C4-2B (cell line): ENCODE results near the gene MRPS11.

Source experiments
- H3K27ac ChIP-seq: fragments of 450-650 bp; 2 replicates; pipeline ENCODE4 v1.5.1; 2017
- ZFX ChIP-seq: fragments of 450-650 bp; IDR thresholded peaks from 2 replicates; pipeline ENCODE4 v1.6.1; 2017
- TF ChIP-seq, protein P1 (sequence below): fragments of 450-650 bp; conservative IDR thresholded peaks from 2 replicates; pipeline ENCODE4 v1.5.1; 2017; ENCODE audit warnings: mild to moderate bottlenecking

Gene MRPS11

DNA sequence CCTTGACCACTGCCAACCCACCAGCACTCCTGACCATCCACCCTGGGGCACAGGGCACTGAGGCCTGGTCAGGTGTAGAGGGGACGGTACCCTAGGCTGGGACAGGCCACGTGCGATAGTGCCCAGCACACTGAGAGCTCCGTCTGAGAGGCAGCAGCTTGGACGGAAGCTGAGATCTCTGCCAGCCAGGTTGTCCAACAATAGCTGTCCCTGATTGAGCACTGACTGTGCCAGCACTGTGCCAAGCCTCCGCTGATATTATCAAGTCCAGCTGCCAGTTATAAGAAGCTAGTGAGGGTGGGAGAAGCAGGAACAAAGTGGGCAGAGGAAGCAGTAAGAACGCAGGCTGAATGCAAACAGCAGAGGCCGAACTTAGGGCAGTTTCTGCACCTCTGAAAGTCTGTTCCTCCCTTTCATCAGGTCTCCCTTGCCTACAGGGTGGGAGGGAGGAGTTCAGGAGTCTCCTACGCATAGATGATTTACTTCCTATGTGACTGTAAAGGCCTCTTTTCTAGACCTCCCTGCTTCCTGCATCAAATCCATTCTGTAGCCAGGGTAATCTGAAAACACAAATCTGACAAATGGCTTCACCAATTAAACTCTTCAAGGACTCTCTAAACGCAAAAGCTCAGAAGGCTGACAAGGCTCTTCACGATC lies 29.7 kb downstream of the MRPS11 start:
- no peak overlapping the region for H3K27ac ChIP-seq
- TF ChIP-seq, protein P1, sequence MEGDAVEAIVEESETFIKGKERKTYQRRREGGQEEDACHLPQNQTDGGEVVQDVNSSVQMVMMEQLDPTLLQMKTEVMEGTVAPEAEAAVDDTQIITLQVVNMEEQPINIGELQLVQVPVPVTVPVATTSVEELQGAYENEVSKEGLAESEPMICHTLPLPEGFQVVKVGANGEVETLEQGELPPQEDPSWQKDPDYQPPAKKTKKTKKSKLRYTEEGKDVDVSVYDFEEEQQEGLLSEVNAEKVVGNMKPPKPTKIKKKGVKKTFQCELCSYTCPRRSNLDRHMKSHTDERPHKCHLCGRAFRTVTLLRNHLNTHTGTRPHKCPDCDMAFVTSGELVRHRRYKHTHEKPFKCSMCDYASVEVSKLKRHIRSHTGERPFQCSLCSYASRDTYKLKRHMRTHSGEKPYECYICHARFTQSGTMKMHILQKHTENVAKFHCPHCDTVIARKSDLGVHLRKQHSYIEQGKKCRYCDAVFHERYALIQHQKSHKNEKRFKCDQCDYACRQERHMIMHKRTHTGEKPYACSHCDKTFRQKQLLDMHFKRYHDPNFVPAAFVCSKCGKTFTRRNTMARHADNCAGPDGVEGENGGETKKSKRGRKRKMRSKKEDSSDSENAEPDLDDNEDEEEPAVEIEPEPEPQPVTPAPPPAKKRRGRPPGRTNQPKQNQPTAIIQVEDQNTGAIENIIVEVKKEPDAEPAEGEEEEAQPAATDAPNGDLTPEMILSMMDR = no peak
- TF ChIP-seq ZFX = no peak

DNA sequence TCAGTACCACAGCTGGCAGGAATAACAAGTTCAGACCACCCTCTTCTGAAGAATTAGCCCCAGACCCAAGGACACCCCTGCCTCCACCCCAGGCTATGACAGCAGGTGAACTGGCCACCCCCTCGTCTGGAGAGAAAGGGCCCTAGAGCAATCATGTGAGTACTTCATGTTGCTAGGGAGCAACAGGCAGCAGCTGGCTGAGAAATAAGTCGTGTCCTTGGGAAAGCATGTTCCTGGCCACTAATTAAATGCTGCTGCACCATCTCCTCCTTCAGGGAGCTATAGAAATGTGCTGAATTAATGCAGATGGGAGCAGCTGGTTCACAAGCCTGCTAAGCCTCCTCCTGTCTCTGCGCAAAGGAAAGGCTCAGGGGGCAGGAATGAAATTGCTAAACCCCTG lies 31.5 kb downstream of the MRPS11 start:
- no peak overlapping the region for H3K27ac ChIP-seq
- TF ChIP-seq, protein P1 = no peak
- TF ChIP-seq ZFX = no peak

DNA sequence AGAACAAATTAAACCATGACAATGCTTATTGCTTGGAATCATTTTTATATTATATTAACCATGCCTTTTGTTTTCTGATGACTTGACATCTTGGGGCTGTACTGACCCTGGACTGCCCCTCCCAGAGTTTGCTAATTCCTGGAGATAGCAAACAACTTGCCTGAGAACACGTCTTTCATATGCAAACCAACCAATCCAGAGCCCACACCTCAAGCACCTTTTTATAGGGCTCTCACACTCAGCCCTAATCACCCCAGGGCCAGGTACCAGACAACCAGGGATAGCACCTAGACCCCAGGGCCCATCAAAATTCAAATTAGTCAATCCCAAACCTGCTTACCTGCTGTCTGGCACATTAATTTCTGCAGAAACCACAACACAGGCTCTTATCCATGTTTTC lies 36.9 kb downstream of the MRPS11 start:
- no peak overlapping the region for H3K27ac ChIP-seq
- TF ChIP-seq, protein P1 = no peak
- TF ChIP-seq ZFX = no peak

DNA sequence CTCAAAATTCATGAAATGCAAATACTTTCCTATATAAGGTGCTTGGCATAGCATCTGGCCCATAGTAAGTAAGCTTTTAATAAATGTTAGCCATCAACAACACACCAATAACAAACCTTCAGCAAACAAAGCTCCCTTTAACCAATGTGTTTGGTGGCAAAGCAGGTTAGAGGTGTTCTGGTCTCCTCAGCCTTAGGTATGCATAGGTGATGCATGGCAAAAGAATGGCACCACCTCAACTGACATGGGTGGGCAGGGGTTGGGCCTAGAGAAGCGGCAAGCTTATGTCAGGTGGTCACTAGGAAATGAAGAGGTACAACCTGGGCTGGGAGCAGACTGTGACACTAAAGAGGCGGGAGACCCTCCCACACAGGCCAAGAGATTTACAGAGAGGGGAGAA lies 38.2 kb downstream of the MRPS11 start:
- H3K27ac ChIP-seq = no peak overlapping the region
- TF ChIP-seq ZFX = no peak
- TF ChIP-seq, protein P1 = no peak

DNA sequence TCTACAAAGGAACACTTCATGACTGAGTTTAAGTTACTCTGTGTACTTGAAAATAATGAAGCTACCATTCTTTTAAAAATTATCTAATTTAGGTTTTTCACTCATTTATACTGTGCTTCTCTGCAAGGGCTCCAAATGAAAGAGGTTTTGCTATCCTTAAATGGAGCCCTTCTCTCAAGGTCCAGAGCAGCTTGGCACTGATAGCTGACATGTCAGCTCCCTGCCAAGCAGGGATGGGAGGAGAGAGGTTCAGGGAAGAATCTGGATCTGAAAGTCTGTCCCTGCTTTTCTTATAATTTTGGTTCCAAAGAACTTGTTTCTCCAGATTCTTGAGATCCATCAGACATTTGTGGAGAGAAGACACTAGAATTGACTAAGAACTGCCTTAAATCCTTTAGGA lies 39.1 kb downstream of the MRPS11 start:
- H3K27ac ChIP-seq = no peak overlapping the region
- TF ChIP-seq ZFX = no peak
- TF ChIP-seq, protein P1 = no peak

DNA sequence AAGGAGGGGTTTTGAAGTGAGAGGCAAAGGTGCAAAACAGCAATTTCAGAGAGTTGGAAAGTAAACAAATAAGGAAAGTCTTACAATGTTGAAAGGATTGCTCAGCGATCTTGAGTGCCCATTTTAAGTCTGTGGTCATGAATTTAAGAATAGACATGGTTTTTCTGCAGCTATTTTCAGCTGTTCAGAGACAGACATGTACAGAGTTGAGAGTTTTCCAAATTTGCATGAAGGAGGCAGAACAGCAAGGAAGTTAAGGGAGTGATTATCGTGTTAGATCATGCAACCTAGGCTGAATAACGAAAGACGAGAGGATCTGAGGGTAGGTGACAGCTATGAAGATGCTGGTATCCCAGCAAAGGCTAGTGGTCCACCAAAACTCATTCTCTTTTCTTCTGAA lies 41.8 kb downstream of the MRPS11 start:
- no peak overlapping the region for H3K27ac ChIP-seq
- no peak for TF ChIP-seq ZFX
- TF ChIP-seq, protein P1 = no peak

DNA sequence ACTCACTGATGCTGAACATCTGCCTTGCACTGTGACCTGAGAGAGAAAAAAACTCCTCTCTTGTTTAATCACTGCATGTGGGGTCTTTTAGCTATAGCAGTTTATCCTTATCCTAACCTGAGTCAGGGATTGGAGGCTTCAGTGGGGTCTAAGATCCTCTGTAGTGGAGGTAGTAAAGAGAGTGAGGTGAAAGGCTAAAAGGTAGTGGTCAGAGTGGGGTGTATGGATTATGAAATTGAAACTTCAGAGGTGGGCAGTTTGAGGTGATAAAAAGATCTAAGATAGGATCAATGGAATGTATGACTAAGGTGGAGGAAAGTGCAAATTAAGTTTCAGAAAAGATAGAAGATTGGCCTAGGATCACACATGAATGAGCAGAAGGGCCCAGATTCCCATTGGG lies 42.5 kb downstream of the MRPS11 start:
- TF ChIP-seq ZFX = no peak
- TF ChIP-seq, protein P1 = no peak
- H3K27ac ChIP-seq = no peak overlapping the region
